Anterior cingulate cortex (tissue), 58 donors: ENCODE results near the gene MINDY3.
"Not testable (repeated sequence)": the region's sequence is repeated elsewhere in the genome, so short reads cannot be mapped to it uniquely, and the experiment has no call there.

Experiments used
- DNase-seq, 58 donors: peaks; one replicate each; lab custom pipeline; 2025; lab: John Stamatoyannopoulos, UW

The MINDY3 gene

GRCh38 chr10:15857107-15857575 lies 3.2 kb downstream of the MINDY3 start:
- DNase-seq = no peak

DNA sequence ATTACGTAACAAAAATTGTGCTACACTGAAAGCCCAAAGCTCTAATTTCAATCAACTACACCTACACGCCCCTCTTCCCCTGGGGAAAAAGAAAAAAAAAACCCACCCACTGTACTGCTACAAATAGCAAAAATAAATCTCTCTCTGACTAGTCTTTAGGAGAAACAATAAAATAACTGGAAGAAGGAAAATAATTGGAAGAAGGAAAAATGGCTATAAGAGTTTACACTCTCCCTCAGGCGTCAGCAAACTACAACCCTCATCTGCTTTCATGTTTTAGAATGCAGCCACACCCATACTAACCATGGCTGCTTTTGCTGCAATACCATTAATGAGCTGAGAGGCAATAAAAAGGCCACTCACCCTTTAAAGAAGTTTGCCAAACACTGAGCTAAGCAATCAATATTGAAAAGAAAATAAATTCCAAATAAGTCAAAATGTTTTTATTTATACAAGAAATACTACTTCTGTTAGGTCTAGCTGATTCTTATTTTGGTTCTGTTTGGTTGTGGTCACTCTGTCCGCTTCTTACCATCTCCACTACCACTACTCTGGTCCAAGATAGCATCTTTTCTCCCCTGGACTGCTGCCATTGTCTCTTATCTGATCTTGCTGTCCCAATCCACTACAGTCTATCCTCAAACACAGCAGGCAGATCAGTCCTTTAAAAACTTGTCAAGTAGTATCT lies 3.8 kb downstream of the MINDY3 start:
- no peak for DNase-seq

- no peak for DNase-seq
Measured at GRCh38 chr10:15853800-15854199, 6.5 kb downstream of the MINDY3 start.

DNA sequence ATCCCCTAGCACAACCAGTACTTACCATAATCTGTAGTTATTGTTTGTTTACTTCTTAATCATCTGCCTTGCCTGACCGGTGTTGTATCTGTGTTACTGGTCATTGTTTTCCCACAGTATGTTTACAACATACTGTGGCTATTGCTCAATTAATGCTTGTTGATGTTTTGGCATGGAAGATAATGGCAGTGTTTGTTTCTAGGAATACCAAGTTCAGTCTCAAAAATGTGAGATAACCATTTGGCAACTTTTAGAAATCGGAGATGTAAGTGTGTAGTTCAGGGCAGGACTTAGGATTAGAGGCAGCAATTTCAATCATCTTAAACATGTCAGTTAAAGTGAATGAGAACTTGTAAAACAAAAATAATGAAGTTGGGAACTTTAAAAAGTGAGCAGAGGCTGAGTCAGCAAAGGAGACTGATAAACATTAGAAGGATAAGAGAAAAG lies 8.2 kb downstream of the MINDY3 start:
- DNase-seq = no peak

DNA sequence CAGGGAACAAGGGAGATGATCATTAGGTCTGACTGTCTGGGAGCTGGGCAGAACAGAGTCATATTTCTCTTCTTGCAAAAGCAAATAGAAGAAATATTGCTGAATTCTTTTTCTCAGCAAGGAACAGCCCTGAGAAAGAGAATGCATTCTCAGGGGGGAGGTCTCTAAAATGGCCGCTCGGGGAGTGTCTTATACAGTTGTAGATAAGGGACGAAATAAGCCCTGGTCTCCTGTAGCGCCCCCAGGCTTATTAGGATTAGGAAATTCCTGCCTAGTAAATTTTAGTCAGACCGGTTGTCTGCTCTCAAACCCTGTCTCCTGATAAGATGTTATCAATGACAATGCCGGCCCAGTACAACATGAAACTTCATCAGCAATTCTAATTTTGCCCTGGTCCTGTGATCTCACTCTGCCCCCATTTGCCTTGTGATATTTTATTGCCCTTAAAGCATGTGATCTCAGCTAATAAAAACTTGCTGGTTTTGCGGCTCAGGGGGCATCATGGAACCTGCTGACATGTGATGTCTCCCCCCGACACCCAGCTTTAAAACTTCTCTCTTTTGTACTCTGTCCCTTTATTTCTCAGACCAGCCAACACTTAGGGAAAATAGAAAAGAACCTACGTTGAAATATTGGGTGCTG lies 9.8 kb downstream of the MINDY3 start:
- DNase-seq = not testable (repeated sequence)

DNA sequence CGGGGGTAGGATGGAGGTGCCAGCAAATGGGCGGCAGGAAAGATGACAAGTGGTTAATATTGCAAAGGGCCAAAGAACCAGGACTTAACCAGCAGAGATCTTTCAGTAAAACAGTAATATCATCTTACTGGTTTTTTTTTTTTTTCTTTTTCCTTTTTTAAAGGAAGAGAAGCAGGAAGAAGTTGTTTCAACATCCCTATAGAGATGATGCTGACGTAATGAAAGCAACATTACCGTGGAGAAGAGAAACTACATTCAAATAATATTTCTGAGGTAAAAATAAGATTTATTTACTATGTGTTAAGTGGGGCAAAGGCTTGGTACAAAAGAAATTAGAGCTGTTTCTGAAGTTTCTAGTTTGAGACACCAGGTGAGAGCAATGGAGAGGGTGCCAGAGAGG lies 11.0 kb downstream of the MINDY3 start:
- no peak for DNase-seq

DNA sequence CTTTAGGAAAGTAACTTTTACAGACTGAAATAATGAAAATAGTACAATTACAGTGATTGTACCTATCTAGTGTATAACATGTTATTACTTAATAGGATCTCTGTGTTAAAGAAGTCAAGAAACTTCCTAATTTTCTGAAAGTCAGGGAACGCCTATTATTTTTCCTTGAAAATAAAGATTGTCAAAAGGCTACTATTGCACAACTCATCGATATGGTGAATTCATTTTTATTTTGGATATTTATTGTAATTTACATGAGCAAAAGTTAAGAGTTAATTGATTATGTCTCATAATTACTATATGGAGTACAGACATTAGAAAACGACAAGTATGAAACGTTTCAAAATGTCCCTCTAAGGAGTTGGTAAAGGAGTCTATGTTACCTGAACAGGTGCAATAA lies 12.8 kb downstream of the MINDY3 start:
- DNase-seq = no peak

DNA sequence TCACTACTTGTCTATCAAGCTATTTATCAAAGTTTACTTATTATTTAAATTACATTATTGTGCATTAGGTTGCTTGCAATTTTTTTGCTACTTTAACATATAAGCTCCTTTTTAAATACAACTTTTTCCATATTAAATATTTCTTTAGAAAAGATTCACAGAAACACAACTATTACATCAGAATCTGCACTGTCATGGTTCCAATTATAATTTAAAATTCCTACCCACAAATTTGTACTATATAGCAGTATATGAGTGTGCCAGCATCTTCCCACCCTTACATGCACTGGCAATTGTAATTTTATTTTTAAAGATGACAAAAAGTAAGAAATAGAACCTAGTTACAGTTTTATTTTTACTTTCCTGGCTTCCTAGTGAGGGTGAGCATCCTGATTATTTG lies 15.8 kb downstream of the MINDY3 start:
- no peak for DNase-seq

DNA sequence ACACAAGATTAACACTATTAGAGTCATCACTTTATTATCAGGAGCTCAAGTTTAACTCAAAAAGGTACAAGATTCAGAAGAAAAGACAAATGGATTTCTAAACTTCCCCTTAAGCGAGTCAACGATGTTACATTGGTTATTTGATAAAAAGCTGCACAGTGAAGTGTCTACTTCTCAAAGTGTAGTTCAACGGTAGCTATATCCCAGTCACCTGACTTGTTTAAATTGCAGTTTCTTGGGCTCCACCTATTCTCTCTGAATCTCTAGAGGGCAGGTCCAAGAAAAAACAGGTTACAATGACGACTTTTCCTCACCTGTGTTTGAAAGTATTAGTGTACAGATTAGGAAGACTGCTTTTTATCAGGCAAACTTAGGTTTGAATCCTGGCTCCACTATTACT lies 16.6 kb downstream of the MINDY3 start:
- no peak for DNase-seq

DNA sequence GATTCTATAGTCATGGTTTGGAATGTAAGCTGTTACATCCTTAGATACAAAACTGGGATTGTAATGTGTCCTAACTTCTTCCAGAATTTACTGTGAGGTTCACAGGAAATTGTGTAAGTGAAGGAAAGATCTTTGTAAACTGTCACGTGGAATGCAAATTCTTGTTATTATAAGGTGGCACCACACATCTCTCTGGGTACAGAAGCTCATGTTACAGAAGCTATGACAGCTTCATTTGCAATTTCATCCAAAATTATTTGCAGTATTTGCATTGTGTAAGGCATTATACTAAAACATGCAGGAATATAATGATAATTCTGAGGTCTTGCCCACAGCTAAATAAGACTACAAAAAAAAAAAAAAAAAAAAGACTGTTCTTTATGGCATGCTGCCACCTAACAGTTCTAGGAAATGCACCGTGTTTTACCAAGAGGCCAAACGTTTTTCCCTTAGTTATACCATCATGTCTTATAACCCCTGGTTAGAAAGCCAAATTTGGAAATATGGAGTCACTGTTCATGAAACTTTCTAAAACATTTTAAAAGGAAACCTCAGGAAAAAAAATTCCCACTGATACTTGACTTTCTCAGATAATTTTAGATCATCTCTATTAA lies 17.6 kb downstream of the MINDY3 start:
- no peak for DNase-seq

- no peak for DNase-seq
Measured at GRCh38 chr10:15841696-15842095, 18.6 kb downstream of the MINDY3 start.

- DNase-seq = no peak
Measured at GRCh38 chr10:15836807-15837206, 23.5 kb downstream of the MINDY3 start.

GRCh38 chr10:15829495-15829894 lies 30.8 kb downstream of the MINDY3 start:
- DNase-seq = no peak

- DNase-seq = no peak
Measured at GRCh38 chr10:15824498-15824897, 35.8 kb downstream of the MINDY3 start.

DNA sequence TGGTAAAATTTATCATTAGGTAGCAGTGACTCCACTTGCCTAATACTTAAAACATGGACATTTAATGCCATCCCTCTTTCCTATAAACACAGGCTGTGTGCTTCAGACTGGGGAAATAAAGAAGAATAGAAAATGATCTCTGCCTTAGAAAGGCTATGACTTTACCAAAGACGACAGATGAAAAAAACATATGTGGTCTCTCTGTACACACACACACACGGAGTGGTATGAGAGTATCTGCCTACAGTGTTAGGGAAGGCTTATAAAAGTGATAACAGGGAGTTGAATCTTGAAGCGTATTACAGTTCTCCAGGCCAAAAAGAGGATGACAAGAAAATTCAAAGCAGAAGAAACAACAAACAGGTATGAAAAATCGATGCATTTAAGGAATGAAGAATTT lies 38.2 kb downstream of the MINDY3 start:
- no peak for DNase-seq

DNA sequence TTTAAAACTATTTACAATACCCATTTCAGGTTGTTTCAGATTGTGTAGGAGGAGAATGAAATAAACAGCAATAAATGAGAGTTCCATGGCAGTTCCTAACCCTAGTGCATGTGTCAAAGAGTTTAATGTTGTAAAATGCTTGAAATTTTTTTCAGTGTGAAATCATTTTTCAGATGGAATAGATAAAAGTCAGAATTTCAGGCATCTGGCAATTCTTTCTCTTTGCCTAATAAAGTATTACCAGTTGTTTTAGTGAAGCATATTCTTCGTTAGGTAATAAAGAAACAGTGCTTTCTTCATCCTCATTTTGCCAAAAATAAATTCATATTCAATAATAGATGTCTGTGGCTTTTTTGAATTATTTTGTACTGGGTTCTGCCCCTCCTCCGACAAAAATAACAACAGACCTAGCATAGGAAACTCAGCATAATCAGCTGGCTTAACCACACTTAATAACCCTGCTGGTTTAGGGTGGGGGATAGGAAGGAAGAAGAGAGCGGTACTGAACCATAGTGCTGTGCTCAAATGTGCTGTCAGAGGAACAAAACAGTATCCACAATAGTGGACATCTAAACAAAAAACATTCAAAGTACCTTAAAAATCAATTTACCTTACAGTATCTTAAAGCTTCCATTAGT lies 39.1 kb downstream of the MINDY3 start:
- no peak for DNase-seq

DNA sequence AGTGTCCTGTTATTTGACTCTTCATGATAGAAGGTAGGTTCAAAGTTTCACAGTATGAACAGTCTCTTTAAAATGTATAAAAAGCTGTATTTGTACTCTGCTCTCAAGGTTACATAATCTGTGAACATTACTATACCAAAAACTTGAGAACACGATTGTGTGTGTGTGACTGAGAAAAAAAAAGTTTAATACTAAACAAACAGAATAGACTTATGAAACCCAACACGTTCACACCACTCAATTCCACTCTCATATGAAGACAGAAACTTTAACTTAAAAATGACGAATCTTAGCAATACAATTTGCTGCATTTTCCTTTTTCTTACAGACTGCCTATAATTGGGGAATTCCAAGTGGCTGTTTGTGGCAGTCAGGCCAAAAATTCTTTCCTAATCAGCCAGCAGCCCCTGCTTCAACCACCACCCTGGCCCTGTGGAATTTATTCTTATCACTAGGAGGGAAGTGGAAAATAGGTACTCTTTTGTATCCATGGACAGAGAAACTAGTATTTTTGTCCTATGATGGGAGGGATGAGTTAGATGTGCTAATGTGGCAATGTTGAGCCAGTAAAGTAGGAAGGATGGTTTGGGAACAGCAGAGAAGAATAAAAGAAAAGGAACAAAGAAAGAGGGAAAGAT lies 42.8 kb downstream of the MINDY3 start:
- no peak for DNase-seq

DNA sequence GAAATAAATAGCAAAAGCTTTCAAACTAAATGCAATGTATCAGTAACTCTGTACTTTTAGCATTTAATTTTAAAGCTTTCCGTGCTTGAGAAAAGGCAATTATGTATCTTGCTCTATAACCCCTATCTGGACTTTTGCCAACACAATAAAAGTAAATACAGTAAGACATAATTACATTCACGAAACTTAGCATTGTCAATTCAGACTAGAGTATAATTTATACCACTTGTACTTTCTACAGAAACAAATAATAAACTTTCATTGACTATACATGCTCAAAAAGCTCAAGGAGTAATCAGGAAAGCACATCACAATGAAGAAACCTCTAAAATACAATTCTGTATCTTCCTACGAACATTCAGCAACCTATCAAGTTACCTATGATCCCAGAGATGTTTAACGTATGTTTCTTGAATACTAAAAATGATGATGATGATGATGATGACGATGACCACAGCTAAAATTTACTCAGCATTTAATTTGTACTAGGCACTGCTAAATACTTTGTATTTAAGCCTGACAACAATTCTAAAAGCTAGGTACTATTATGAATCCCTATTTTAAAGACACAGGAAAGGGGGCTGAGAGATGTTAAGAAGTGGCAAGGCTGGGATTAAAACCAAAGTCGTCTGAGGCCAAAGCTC lies 44.9 kb downstream of the MINDY3 start:
- DNase-seq = no peak

DNA sequence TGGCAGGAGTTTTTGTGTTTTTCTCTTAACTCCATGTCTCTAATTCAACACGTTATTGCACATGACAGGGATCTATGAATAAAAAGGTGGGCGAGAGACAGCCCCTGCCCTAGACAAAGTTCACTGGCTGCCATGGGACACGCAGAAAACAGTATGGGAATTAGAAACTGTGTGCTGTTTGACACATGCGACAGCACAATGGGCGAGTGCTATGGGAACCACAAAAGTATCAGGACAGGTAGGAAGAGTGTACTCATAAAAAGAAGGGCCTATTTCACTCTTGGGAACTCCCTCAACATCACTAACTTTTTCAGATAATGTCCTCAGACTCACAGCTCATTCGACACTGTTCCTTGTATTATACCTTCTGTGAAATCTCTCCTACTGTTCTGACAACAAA lies 45.7 kb downstream of the MINDY3 start:
- DNase-seq = no peak

GRCh38 chr10:15813415-15813814 lies 46.9 kb downstream of the MINDY3 start:
- no peak for DNase-seq
